OCI-LY3 (cell line): Measurements from ENCODE around the gene PPARG.

Experiments
- CTCF ChIP-seq: fragments of 200-600, 300-600 bp; sonication (generic); IDR thresholded peaks from 2 replicates; pipeline ENCODE4 v1.5.1; 2014; ENCODE audit warnings: antibody characterized with exemption, low read length, low read depth
- EZH2phosphoT487 ChIP-seq: fragments of 200-600 bp; shearing (Covaris generic); IDR thresholded peaks from 2 replicates; pipeline ENCODE4 v1.6.1; 2018; ENCODE audit warnings: antibody characterized with exemption, mixed run types, low read depth

GRCh38 chr3:12239301-12239700 lies 49.6 kb upstream of the PPARG start:
- TF ChIP-seq CTCF (no peak), EZH2phosphoT487 (no peak)
